ENCODE data around the gene APOB. TPM values are rescaled to one million over a fixed set of nuclear protein-coding genes. Genes with fewer than 3 reads are reported as not detected.

Gene APOB
- total and polyA plus RNA-seq, 2 of the 13 experiments (the other 11 are each of a cell fraction or from before 2014, with no cell fraction given), result 1,569 to 2,515 TPM

GRCh38 chr2:21041943-21042707, 1.7 kb downstream of the APOB start (continued):
- peak; percentile 64; the same call in 1 of the 2 replicates for TF ChIP-seq ZNF350 (CRISPR knock-in tag; IDR thresholded peaks at IDR 0.05; ENCODE audit: borderline replicate concordance, low read depth)
- no peak; the same call in 1 of the 2 replicates for TF ChIP-seq ZNF747 (CRISPR knock-in tag; IDR thresholded peaks at IDR 0.05; ENCODE audit: borderline replicate concordance)
- peak; percentile 86 for TF ChIP-seq ZNF724P (CRISPR knock-in tag; IDR thresholded peaks at IDR 0.05; ENCODE audit: borderline replicate concordance)
- TF ChIP-seq DNMT3B (CRISPR knock-in tag; conservative IDR thresholded peaks at IDR 0.05), result peak; percentile 95
- TF ChIP-seq HOXA5 (CRISPR knock-in tag; IDR thresholded peaks at IDR 0.05), result peak; percentile 80; the same call in 1 of the 2 replicates
- TF ChIP-seq ZNF331 (CRISPR knock-in tag; IDR thresholded peaks at IDR 0.05), result peak; percentile 74
- TF ChIP-seq ZNF143 (CRISPR knock-in tag; IDR thresholded peaks at IDR 0.05), result no peak
- TF ChIP-seq, protein P1, sequence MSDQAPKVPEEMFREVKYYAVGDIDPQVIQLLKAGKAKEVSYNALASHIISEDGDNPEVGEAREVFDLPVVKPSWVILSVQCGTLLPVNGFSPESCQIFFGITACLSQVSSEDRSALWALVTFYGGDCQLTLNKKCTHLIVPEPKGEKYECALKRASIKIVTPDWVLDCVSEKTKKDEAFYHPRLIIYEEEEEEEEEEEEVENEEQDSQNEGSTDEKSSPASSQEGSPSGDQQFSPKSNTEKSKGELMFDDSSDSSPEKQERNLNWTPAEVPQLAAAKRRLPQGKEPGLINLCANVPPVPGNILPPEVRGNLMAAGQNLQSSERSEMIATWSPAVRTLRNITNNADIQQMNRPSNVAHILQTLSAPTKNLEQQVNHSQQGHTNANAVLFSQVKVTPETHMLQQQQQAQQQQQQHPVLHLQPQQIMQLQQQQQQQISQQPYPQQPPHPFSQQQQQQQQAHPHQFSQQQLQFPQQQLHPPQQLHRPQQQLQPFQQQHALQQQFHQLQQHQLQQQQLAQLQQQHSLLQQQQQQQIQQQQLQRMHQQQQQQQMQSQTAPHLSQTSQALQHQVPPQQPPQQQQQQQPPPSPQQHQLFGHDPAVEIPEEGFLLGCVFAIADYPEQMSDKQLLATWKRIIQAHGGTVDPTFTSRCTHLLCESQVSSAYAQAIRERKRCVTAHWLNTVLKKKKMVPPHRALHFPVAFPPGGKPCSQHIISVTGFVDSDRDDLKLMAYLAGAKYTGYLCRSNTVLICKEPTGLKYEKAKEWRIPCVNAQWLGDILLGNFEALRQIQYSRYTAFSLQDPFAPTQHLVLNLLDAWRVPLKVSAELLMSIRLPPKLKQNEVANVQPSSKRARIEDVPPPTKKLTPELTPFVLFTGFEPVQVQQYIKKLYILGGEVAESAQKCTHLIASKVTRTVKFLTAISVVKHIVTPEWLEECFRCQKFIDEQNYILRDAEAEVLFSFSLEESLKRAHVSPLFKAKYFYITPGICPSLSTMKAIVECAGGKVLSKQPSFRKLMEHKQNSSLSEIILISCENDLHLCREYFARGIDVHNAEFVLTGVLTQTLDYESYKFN (CRISPR knock-in tag; conservative IDR thresholded peaks at IDR 0.05), result peak; percentile 66
- 0 out of 2 replicates have a peak, but pooled peaks have one; percentile 20 for TF ChIP-seq WIZ (CRISPR knock-in tag; IDR thresholded peaks at IDR 0.05)
- TF ChIP-seq CCAR2 (optimal IDR thresholded peaks at IDR 0.05; ENCODE audit: low read depth, low read length), result no peak
- peak; percentile 94; the same call in 1 of the 2 replicates for TF ChIP-seq ZNF782 (CRISPR knock-in tag; IDR thresholded peaks at IDR 0.05; ENCODE audit: borderline replicate concordance)
- no peak for TF ChIP-seq HNRNPK (IDR thresholded peaks at IDR 0.05; ENCODE audit: low read depth, low read length, poor library complexity, severe bottlenecking)
- no peak; the same call in 1 of the 2 replicates for TF ChIP-seq NCOA1 (CRISPR knock-in tag; IDR thresholded peaks at IDR 0.05)
- peak; percentile 93 for TF ChIP-seq MED8 (CRISPR knock-in tag; IDR thresholded peaks at IDR 0.05; ENCODE audit: insufficient replicate concordance)
- TF ChIP-seq, protein P2, sequence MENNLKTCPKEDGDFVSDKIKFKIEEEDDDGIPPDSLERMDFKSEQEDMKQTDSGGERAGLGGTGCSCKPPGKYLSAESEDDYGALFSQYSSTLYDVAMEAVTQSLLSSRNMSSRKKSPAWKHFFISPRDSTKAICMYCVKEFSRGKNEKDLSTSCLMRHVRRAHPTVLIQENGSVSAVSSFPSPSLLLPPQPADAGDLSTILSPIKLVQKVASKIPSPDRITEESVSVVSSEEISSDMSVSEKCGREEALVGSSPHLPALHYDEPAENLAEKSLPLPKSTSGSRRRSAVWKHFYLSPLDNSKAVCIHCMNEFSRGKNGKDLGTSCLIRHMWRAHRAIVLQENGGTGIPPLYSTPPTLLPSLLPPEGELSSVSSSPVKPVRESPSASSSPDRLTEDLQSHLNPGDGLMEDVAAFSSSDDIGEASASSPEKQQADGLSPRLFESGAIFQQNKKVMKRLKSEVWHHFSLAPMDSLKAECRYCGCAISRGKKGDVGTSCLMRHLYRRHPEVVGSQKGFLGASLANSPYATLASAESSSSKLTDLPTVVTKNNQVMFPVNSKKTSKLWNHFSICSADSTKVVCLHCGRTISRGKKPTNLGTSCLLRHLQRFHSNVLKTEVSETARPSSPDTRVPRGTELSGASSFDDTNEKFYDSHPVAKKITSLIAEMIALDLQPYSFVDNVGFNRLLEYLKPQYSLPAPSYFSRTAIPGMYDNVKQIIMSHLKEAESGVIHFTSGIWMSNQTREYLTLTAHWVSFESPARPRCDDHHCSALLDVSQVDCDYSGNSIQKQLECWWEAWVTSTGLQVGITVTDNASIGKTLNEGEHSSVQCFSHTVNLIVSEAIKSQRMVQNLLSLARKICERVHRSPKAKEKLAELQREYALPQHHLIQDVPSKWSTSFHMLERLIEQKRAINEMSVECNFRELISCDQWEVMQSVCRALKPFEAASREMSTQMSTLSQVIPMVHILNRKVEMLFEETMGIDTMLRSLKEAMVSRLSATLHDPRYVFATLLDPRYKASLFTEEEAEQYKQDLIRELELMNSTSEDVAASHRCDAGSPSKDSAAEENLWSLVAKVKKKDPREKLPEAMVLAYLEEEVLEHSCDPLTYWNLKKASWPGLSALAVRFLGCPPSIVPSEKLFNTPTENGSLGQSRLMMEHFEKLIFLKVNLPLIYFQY (CRISPR knock-in tag; IDR thresholded peaks at IDR 0.05; ENCODE audit: borderline replicate concordance), result peak; percentile 77; the same call in 1 of the 2 replicates
- peak; percentile 84 for TF ChIP-seq IRF2 (CRISPR knock-in tag; IDR thresholded peaks at IDR 0.05)
- TF ChIP-seq, protein P3, sequence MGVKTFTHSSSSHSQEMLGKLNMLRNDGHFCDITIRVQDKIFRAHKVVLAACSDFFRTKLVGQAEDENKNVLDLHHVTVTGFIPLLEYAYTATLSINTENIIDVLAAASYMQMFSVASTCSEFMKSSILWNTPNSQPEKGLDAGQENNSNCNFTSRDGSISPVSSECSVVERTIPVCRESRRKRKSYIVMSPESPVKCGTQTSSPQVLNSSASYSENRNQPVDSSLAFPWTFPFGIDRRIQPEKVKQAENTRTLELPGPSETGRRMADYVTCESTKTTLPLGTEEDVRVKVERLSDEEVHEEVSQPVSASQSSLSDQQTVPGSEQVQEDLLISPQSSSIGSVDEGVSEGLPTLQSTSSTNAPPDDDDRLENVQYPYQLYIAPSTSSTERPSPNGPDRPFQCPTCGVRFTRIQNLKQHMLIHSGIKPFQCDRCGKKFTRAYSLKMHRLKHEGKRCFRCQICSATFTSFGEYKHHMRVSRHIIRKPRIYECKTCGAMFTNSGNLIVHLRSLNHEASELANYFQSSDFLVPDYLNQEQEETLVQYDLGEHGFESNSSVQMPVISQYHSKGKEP (CRISPR knock-in tag; IDR thresholded peaks at IDR 0.05), result no peak; the same call in 1 of the 2 replicates
- TF ChIP-seq ISL2 (CRISPR knock-in tag; IDR thresholded peaks at IDR 0.05), result peak; percentile 93
- no peak for TF ChIP-seq ZNF260 (CRISPR knock-in tag; IDR thresholded peaks at IDR 0.05; ENCODE audit: borderline replicate concordance, low read depth)
- no peak for TF ChIP-seq SCMH1 (CRISPR knock-in tag; IDR thresholded peaks at IDR 0.05; ENCODE audit: borderline replicate concordance)
- no peak for TF ChIP-seq MTA3 (CRISPR knock-in tag; IDR thresholded peaks at IDR 0.05)

Data from HepG2 (cell line).